GM21528 (cell line): Measurements from ENCODE around the gene SPATA21.
"Not testable (repeated sequence)": the region's sequence is repeated elsewhere in the genome, so short reads cannot be mapped to it uniquely, and the experiment has no call there.

Experiments
- ATAC-seq: cut with Tn5 transposase; IDR thresholded peaks from one replicate; pipeline ENCODE4 v1.9.1; 2021; ENCODE audit warnings: mild to moderate bottlenecking, moderate library complexity; ENCODE audit not compliant: unreplicated experiment, low FRiP score

SPATA21 gene, protein sequence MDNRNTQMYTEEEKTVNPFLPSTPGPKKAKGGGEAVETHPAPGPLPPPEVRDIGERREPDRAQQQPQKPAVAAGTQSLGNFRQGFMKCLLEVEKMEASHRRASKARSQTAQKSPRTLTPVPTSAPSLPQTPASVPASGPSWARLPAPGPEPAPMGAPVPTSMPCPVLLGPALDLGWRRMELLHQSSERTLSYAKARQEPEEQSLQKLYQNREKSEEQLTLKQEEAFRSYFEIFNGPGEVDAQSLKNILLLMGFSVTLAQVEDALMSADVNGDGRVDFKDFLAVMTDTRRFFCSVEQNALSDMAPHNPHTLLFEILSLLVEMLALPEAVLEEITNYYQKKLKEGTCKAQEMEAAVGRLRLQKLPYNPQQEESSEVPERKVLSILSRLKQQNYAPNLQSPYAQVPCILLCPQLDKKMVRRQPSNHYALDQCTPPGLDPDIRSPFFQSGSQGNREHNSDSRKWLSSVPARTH

DNA sequence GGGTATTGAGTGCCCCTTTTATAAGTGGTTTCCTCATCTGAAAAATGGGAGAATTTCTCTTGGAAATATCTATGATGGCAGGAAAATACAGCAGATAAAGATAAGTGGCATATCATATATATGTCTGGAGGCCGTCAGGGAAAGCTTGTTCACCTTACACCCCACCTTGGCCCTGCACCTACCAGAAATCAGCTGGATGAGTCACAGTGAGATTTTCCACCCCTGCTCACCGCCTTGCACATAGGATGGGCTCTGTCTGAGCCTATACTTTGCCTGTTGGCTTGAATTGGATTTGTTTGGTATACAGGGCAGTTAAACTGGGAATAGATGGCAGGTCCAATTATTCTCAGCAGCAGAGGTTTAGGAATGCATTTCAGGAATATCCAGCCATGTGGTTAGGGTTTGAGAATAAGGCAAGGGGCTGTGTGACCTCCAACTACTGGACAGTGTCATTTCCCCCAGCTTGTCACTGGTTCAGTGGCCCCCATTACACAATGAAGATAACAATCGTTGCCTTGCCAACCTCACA, at the start of gene SPATA21:
Gene SPATA21 (minus strand): TSS at position 479 of the 529 bp plus-strand sequence. CDS start 6,053 bp downstream, outside the sequence.
- ATAC-seq, result no peak

GRCh38 chr1:16487011-16487410, 49.8 kb upstream of the SPATA21 start:
- not testable (repeated sequence) for ATAC-seq

DNA sequence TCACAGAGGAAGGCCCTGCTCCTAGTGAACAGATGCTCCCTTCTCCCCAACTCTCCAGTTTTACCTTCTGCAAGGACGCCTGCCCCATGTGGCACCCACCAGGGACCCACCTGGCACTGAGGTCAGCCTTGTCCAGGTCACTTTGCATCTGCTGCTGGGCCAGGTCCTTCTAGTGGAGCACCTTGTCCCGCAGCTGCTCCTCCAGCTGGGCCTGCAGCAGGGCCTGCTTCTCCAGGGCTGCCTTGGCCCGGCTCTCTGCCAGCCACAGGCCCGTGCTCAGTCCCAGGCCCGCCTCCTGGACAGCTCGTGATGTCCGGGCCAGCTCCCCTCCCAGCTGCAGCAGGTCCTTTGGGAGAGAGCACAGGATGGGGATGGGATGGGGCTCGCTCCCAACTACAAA, 49.1 kb upstream of the SPATA21 start:
- ATAC-seq, result not testable (repeated sequence)

DNA sequence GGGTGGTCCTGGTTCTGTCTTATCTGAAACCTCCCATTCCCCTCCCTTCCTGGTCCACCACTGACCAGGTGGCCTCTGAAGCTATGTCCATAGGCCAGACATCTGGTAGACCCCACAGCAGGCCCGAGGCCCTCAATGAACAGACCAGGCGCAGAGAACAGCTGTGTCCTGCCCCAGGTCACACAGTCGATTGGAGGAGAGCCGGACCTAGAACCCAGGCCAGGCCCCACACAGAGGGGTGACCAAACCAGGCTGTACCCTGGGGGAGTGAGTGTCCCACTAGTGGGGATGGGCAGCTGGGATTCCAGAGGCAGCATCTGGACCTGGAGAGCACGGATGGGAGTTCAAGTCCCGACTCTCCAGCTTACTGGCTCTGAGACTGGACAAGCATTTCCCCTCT, 47.7 kb upstream of the SPATA21 start:
- ATAC-seq, result no peak

- ATAC-seq, result no peak
Measured at GRCh38 chr1:16484501-16484835, 47.2 kb upstream of the SPATA21 start.

- ATAC-seq, result not testable (repeated sequence)
Measured at GRCh38 chr1:16483639-16484500, 46.6 kb upstream of the SPATA21 start.

DNA sequence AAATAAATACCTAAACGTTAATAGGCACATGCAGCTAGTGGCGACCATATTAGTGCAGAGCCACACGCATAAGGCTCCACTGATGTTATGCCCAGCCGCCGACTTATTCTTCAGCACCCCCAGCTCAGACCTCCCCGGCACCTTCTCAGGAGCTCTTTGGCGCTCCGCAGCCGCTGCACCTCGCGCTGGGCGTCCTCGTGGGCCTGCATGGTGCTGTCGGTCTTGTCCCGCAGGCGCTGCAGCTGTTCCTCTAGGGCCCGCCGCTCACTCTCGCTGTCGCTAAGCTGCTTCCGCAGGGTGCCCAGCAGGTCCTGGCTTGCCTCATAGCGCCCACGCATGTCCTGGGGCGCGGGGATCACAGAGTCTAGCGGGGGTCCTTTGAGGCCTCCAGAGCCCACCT, 45.9 kb upstream of the SPATA21 start:
- ATAC-seq, result not testable (repeated sequence)

- no peak for ATAC-seq
Measured at GRCh38 chr1:16478091-16478490, 40.9 kb upstream of the SPATA21 start.

DNA sequence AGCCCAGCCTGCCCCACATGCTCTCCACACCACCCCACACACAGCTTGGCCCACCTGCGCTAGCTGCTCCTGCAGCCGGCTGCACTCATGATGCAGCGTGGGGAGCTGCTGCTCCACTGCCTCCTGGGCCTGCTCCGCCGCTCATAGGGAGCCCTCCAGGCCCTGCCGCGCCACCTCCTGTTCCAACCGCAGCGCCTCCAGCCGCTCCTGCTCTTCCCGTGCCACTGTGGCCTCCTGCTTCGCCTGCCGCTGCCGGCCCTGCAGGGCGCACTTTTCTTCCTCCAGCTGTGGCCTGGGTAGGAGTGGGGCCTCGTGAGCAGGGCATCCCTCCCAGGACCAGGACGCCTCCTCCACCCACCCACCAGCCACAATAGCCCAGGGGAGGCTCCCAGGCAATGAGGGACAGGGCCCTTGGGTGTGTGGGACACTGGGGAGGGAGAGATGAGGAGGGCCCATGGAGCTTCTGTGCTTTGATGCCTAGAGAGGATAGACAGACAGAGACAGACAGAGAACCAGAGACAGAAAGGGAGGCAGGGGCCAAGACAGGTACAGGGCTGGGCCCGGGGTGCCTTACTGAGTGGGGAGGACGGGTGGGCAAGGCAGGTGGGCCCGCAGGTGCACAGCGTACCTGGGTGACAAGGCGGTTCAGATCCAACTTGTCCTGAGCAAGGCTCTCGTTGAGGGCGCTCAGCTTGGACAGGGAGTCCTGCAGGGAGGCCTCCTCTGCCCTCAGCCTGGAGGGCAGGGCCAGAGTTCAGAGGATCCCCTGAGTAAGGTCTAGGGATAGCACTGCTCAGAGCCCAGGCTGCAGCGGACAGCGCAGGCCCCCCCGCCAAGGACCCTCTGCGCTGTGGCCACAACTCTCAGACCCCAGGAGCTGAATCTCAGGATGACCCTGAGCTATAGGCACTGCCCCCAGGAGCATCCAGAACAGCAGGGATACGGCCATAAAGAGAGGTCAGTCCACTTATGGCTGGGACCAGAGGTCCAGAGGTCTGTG, 38.8 kb upstream of the SPATA21 start:
- not testable (repeated sequence) for ATAC-seq

DNA sequence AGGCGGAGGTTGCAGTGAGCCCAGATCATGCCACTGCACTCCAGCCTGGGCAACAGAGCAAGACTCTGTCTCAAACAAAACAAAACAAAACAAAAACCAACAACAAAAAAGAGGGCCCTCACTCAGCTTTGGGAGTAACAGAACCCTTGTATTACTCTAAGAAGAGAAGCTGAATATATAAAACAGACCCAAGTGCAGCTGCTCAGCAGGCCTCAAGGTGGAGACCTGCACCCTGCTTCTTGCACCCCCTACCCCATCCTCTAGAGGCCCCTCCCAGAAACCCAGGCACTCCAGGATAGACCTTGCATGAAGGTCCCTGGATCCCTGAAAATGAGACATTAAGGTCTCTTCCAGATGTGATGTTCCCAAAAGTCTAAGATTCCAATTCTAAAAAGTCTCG, 37.7 kb upstream of the SPATA21 start:
- not testable (repeated sequence) for ATAC-seq

GRCh38 chr1:16474166-16474800, 37.1 kb upstream of the SPATA21 start:
- ATAC-seq, result no peak

DNA sequence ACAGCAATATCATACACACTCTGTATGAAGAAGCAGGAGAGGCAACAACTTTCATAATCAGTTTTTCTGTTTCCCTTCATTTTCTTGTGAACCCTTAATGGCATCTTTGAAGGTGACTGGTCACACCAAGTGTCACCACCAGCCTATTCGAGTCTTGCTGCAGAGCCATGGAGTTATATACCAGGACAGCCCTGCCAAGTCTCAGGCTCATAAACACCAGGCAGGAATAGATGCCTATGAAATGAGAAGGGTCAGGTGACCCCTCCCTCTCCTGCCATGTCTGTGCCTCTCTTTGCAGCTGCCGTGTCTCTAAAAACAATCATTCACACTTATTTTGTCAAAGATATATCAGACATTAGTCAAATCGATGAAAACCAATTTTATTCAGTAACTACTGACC, 31.3 kb upstream of the SPATA21 start:
- ATAC-seq, result no peak

- ATAC-seq, result no peak
Measured at GRCh38 chr1:16464917-16465625, 27.8 kb upstream of the SPATA21 start.

GRCh38 chr1:16462773-16463330, 25.6 kb upstream of the SPATA21 start:
- ATAC-seq, result no peak

GRCh38 chr1:16461681-16462080, 24.5 kb upstream of the SPATA21 start:
- ATAC-seq, result no peak

GRCh38 chr1:16459352-16459925, 22.2 kb upstream of the SPATA21 start:
- no peak for ATAC-seq

DNA sequence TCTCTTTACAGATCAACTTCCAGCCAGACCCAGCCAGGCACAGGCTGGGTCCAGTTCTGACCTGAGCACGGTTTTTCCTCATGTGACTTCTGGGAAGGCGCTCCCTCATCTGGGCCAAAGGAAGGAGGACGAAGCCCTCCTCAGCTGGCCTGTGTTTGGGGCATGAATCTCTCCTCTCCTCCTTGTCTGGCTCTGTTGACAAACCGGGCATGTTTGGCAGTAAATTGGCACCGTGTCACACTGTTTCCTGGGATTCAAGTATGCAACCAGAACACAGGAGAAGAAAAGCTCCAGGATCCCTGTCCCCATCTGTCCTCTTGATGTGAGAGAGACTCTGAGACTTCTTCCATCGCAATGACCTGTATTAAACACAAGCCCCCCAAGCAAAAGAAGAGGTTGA, 21.6 kb upstream of the SPATA21 start:
- ATAC-seq, result no peak

DNA sequence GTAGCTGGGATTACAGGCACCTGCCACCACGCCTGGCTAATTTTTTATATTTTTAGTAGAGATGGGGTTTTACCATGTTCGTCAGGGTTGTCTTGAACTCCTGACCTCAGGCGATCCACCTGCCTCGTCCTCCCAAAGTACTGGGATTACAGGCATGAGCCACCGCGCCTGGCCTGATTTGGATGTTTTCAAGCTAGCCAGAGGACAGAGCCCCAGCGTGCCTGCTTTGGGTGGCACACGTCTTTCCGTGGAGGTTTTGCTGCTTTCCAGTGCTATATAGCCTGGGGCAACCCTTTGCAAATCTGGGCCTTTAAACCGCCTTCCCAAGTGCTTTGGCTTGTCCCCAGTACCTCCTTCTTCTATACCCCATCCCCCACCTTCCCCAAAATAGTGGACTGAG, 18.9 kb upstream of the SPATA21 start:
- ATAC-seq, result not testable (repeated sequence)
